GM12892 (cell line): ENCODE results near the gene CIBAR2.

ENCODE experiments used
- POLR2A ChIP-seq: IDR thresholded peaks from 2 replicates; pipeline ENCODE4 v1.6.1; 2011; ENCODE audit warnings: low read depth, low read length, control low read depth
- TAF1 ChIP-seq: IDR thresholded peaks from 2 replicates; pipeline ENCODE4 v1.6.1; 2011; ENCODE audit warnings: low read depth, mild to moderate bottlenecking, control low read depth, low read length, borderline replicate concordance

- TF ChIP-seq TAF1 (no peak), POLR2A (no peak)
Observed at GRCh38 chr16:85142771-85143211, 30.5 kb upstream of the CIBAR2 start.
